HL-60 (cell line): Measurements from ENCODE around the gene TRIM26.

Experiments used
- DNase-seq, 2 experiments: peaks; one replicate each; pipeline ENCODE4 v3.0.0-alpha.2; 2010 to 2020; ENCODE audit warnings: low read depth in 1 of 2, low spot score in 1 of 2
- H3K27ac ChIP-seq: fragments of 250-450 bp; sonication (Bioruptor Pico); replicated peaks from 2 replicates; pipeline ENCODE4 v1.5.1; 2020; ENCODE audit warnings: mild to moderate bottlenecking, moderate library complexity
- H3K27me3 ChIP-seq: fragments of 250-450 bp; sonication (Bioruptor Pico); 2 replicates; pipeline ENCODE4 v1.5.1; 2021; ENCODE audit warnings: mild to moderate bottlenecking, moderate library complexity; ENCODE audit not compliant: insufficient read depth, poor library complexity, severe bottlenecking
- H3K4me3 ChIP-seq: replicated peaks from 2 replicates; pipeline ENCODE4 v1.5.1; 2011; ENCODE audit warnings: mild to moderate bottlenecking, control low read depth, low read length; ENCODE audit not compliant: insufficient read depth
- GABPA ChIP-seq: IDR thresholded peaks from 2 replicates; pipeline ENCODE4 v1.6.1; 2012; ENCODE audit warnings: low read depth
- POLR2AphosphoS5 ChIP-seq: IDR thresholded peaks from 2 replicates; pipeline ENCODE4 v1.6.1; 2012; ENCODE audit warnings: low read depth
- SPI1 ChIP-seq: IDR thresholded peaks from 2 replicates; pipeline ENCODE4 v1.6.1; 2012; ENCODE audit warnings: low read depth, mild to moderate bottlenecking, borderline replicate concordance
- TF ChIP-seq, protein P1 (sequence below): IDR thresholded peaks from 2 replicates; pipeline ENCODE4 v1.6.1; 2012; ENCODE audit warnings: low read depth; ENCODE audit not compliant: insufficient replicate concordance
- TF ChIP-seq, protein P2 (sequence below): IDR thresholded peaks from one replicate; pipeline ENCODE4 v1.5.1; 2011; ENCODE audit warnings: low read length, control low read depth, inconsistent platforms; ENCODE audit not compliant: insufficient read depth

Gene TRIM26

DNA sequence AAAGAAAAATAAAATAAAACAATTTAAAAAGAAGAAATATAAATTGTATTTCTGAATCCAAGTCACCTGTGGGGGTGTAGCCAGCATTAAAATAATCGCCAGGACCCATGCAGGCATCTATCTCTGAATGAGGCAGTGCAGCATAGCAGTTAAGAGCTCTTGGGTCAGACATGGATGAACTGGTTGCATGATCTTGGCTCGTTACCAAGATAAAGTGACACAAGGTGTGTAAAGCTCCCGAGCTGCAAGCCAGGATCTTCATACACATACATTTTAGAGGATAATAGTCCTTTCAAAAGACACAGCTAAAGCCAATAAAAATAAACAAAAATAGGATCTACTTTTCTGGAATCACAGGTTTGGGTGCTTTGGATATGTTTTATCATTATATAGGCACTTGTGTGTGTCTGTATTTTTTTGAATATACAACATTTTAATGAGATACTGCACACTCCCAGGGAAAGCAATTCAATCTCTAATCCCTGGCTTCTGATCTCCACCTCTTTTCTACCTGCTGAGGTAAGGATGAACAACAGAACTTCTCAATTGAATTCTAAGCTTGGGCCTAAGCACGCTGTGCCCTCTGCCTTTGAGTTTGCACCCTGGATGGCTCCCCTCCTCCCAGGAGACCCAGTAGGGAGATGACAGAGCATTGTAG is 61.1 kb downstream of the TRIM26 start:
- H3K27ac ChIP-seq = no peak overlapping the region
- DNase-seq = no peak
- TF ChIP-seq POLR2AphosphoS5 (no peak), SPI1 (no peak), GABPA (no peak)
- TF ChIP-seq, protein P1, sequence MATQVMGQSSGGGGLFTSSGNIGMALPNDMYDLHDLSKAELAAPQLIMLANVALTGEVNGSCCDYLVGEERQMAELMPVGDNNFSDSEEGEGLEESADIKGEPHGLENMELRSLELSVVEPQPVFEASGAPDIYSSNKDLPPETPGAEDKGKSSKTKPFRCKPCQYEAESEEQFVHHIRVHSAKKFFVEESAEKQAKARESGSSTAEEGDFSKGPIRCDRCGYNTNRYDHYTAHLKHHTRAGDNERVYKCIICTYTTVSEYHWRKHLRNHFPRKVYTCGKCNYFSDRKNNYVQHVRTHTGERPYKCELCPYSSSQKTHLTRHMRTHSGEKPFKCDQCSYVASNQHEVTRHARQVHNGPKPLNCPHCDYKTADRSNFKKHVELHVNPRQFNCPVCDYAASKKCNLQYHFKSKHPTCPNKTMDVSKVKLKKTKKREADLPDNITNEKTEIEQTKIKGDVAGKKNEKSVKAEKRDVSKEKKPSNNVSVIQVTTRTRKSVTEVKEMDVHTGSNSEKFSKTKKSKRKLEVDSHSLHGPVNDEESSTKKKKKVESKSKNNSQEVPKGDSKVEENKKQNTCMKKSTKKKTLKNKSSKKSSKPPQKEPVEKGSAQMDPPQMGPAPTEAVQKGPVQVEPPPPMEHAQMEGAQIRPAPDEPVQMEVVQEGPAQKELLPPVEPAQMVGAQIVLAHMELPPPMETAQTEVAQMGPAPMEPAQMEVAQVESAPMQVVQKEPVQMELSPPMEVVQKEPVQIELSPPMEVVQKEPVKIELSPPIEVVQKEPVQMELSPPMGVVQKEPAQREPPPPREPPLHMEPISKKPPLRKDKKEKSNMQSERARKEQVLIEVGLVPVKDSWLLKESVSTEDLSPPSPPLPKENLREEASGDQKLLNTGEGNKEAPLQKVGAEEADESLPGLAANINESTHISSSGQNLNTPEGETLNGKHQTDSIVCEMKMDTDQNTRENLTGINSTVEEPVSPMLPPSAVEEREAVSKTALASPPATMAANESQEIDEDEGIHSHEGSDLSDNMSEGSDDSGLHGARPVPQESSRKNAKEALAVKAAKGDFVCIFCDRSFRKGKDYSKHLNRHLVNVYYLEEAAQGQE = no peak
- TF ChIP-seq, protein P2, sequence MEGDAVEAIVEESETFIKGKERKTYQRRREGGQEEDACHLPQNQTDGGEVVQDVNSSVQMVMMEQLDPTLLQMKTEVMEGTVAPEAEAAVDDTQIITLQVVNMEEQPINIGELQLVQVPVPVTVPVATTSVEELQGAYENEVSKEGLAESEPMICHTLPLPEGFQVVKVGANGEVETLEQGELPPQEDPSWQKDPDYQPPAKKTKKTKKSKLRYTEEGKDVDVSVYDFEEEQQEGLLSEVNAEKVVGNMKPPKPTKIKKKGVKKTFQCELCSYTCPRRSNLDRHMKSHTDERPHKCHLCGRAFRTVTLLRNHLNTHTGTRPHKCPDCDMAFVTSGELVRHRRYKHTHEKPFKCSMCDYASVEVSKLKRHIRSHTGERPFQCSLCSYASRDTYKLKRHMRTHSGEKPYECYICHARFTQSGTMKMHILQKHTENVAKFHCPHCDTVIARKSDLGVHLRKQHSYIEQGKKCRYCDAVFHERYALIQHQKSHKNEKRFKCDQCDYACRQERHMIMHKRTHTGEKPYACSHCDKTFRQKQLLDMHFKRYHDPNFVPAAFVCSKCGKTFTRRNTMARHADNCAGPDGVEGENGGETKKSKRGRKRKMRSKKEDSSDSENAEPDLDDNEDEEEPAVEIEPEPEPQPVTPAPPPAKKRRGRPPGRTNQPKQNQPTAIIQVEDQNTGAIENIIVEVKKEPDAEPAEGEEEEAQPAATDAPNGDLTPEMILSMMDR = no peak
- no peaks in the 10 kb centered on the region for H3K27me3 ChIP-seq
- no peak overlapping the region for H3K4me3 ChIP-seq

DNA sequence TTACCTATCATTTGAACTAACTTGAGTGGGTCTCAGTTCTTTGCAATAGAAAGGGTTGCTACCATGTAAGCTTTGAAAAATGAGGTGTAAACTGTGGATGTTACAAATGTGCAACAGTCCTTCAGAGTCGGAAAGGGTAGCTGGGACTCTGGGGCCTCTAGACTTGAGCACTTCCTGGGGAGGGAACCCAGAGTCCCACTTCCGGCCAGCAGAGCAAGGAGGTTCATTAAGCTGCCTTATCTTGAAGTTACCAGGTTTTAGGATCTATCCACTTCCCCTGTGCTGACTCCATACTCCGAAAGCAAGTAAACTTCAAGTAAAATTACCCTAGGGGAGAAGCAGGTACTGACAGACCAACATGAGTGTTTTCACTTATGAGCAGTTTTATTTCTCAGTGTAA is 61.6 kb downstream of the TRIM26 start:
- TF ChIP-seq, protein P1 = no peak
- TF ChIP-seq SPI1 = no peak
- TF ChIP-seq GABPA = peak; percentile 86
- TF ChIP-seq, protein P2 = no peak
- Histone ChIP-seq H3K4me3 (no peak overlapping the region), H3K27me3 (no peaks in the 10 kb centered on the region), H3K27ac (no peak overlapping the region)
- DNase-seq = peak in 1 of 2 experiments; percentile 42

DNA sequence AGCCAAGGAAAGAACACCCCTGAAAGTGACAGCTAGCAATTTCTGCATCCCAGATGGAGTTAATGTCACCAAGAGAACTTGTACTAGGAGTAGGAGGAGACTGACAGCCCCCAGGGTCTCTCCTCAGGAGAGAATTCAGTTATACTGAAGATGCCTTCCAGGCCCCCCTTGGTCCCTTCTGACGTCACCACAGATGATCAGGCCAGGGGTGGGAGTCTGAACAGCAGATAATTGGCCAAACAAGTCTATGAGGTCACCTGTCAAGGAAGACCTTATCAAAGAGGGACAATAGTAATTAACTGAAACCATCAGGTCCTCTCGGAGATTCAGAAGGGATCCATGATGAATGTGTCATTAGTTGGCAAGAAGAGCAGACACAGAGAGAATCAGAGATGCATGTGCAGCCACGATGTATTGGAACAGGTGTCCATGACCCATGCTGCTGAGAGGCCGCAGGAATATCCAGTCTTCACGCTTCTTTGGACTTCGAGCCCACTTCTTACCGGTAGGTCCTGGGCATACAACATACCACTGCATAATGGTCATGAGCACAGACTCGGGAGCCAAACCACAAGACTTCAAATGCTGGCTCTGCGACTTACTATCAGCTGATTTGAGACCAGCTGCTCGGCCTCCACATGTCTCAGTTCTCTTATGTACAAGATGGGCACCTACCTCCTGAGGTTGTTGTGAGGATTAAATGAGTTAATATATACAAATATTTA is 62.4 kb downstream of the TRIM26 start:
- no peaks in the 10 kb centered on the region for H3K27me3 ChIP-seq
- H3K27ac ChIP-seq = no peak overlapping the region
- no peak overlapping the region for H3K4me3 ChIP-seq
- DNase-seq = no peak
- TF ChIP-seq SPI1 = no peak
- no peak for TF ChIP-seq GABPA
- TF ChIP-seq, protein P2 = no peak
- TF ChIP-seq POLR2AphosphoS5 = no peak
- TF ChIP-seq, protein P1 = no peak
